ENCODE data around the gene ORM2. TPM values are rescaled to one million over a fixed set of nuclear protein-coding genes. Genes with fewer than 3 reads are reported as not detected.

Gene ORM2
- total RNA-seq, 2 donors from 2014 or later, result not detected

DNA sequence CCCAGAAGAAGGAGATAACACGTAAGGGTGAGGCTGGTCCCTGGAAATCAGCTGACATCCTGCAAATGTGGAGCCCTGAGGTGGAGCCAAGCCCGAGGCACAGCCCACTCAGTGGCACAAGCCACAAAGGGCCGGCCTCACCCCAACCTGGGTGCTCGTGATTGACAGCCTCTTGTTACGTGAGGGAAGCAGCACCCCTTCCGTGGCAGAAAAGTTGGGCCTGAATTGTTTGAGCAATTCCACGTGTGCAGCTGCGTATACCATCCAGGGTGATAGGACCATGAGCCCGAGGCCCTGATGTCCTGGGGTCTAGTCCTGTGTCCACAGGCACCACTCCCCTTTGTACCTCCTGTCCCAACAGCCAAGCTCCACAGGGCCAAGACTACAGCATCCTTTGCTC lies 4.8 kb downstream of the ORM2 start:
- intact Hi-C loops (cut with DNase I), result no loop called here
- DNase-seq (no peak), ATAC-seq (no peak)
- H3K4me1 ChIP-seq, result no peaks in the 10 kb centered on the region
- H3K27ac ChIP-seq, result no peak overlapping the region
- TF ChIP-seq, protein P1, sequence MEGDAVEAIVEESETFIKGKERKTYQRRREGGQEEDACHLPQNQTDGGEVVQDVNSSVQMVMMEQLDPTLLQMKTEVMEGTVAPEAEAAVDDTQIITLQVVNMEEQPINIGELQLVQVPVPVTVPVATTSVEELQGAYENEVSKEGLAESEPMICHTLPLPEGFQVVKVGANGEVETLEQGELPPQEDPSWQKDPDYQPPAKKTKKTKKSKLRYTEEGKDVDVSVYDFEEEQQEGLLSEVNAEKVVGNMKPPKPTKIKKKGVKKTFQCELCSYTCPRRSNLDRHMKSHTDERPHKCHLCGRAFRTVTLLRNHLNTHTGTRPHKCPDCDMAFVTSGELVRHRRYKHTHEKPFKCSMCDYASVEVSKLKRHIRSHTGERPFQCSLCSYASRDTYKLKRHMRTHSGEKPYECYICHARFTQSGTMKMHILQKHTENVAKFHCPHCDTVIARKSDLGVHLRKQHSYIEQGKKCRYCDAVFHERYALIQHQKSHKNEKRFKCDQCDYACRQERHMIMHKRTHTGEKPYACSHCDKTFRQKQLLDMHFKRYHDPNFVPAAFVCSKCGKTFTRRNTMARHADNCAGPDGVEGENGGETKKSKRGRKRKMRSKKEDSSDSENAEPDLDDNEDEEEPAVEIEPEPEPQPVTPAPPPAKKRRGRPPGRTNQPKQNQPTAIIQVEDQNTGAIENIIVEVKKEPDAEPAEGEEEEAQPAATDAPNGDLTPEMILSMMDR (IDR thresholded peaks at IDR 0.05), result no peak
- TF ChIP-seq POLR2A (IDR thresholded peaks at IDR 0.05), result no peak
- H3K9me3 ChIP-seq, result no peaks in the 10 kb centered on the region
- peaks cover 0 to 6% of the 10 kb centered on the region in 2 donors for H3K36me3 ChIP-seq (replicated peaks in 1 of 2; ENCODE audit: insufficient read depth in 1 of 2, low read depth in 2 of 2)
- no peaks in the 10 kb centered on the region for H3K27me3 ChIP-seq
- H3K4me3 ChIP-seq, result no peak overlapping the region
- WGBS, 2 donors, result 92 to 97% methylated on average over 8 to 9 of the region's 9 CpGs

DNA sequence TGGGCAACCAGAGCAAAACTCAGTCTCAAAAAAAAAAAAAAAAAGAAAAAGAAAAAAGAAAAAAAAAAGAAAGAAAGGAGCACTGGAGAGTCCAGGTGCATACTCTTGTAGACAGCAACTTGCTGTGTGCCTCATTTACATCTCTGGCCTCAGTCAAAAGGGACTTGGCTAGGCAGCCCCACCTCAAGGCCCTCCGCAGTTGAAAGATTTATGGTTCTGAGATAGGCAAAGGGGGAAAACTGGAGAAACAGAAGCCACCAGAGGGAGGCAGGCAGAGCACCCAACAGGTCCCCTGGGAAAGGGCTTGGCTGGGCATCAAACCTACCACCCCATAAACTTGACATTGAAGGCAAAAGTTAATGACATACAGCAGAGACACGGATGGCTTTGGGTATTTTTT lies 6.1 kb downstream of the ORM2 start:
- Histone ChIP-seq H3K27me3 (no peaks in the 10 kb centered on the region), H3K4me3 (no peak overlapping the region), H3K36me3 (replicated peaks in 1 of 2; ENCODE audit: insufficient read depth in 1 of 2, low read depth in 2 of 2) (peaks cover 0 to 9% of the 10 kb centered on the region in 2 donors), H3K9me3 (no peaks in the 10 kb centered on the region), H3K27ac (no peak overlapping the region), H3K4me1 (no peaks in the 10 kb centered on the region)
- intact Hi-C loops (cut with DNase I), result no loop called here
- ATAC-seq (no peak), DNase-seq (no peak)
- 54 to 66% methylated on average over 2 of the region's 2 CpGs for WGBS, 2 donors
- no peak for TF ChIP-seq POLR2A (IDR thresholded peaks at IDR 0.05)
- TF ChIP-seq, protein P1 (IDR thresholded peaks at IDR 0.05), result no peak

DNA sequence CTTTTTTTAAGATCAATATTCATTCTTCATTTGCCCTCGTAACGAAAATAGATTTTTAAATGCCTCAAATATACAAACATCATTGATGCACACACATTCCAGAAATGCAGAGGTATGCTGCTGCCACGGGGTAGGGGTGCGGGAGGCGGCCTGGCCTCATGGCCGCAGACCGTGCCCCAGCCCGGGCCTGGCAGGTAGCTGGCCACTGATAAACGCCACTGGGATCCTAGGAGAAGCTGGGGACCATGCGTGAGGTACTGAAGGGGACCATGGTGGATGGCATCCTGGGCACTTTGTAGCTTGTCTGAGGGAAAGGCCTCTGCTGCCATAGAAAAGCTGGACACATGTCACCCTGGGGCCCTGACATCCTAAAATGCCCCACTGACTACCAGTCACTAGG lies 6.5 kb downstream of the ORM2 start:
- peaks cover 0 to 9% of the 10 kb centered on the region in 2 donors for H3K36me3 ChIP-seq (replicated peaks in 1 of 2; ENCODE audit: insufficient read depth in 1 of 2, low read depth in 2 of 2)
- TF ChIP-seq POLR2A (IDR thresholded peaks at IDR 0.05), result no peak
- TF ChIP-seq, protein P1 (IDR thresholded peaks at IDR 0.05), result no peak
- no peaks in the 10 kb centered on the region for H3K27me3 ChIP-seq
- ATAC-seq, result no peak
- no peak overlapping the region for H3K4me3 ChIP-seq
- 68 to 81% methylated on average over 10 of the region's 10 CpGs for WGBS, 2 donors
- DNase-seq, result no peak
- H3K4me1 ChIP-seq, result no peaks in the 10 kb centered on the region
- H3K27ac ChIP-seq, result no peak overlapping the region
- no peaks in the 10 kb centered on the region for H3K9me3 ChIP-seq
- intact Hi-C loops (cut with DNase I), result no loop called here

DNA sequence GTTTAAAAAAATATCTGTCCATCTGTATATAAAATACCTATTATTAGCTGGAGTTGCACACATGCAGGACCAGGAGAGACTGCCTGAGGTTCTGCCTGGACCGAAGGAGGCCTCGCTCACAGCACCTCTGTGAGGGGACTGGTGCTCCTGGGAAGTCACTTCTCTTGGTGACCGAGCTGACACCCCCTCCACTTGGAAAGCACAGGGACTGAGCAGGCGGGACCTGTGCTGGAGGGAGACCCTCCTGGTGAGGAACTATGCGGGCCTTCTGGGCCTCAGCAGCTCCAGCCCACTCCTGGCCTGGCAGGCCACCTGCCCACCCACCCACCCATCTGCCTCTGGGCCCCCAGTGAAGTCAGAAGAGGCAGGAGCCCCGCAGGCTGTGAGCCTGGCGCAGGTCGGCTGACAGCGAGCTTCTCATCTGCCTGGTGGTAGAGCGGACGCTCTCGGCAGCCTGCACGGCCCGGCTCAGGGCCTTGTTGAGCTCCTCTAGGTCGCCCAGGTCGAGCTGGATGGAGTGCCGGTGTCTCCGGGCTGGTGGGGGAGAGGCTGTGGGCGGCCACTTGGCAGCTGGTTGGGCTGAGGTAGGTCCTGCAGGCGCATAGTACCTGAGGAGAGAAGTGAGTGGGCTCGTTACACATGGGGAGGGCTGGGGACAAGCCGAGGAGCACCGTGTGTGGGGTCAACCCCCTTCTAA lies 7.2 kb downstream of the ORM2 start:
- WGBS, 2 donors, result 89 to 96% methylated on average over 8 to 13 of the region's 23 CpGs
- intact Hi-C loops (cut with DNase I), result no loop called here
- TF ChIP-seq, protein P1 (IDR thresholded peaks at IDR 0.05), result no peak
- TF ChIP-seq POLR2A (IDR thresholded peaks at IDR 0.05), result no peak
- Histone ChIP-seq H3K27ac (no peak overlapping the region), H3K4me1 (no peaks in the 10 kb centered on the region), H3K27me3 (no peaks in the 10 kb centered on the region), H3K4me3 (no peak overlapping the region), H3K36me3 (replicated peaks in 1 of 2; ENCODE audit: insufficient read depth in 1 of 2, low read depth in 2 of 2) (peaks cover 0 to 9% of the 10 kb centered on the region in 2 donors), H3K9me3 (no peaks in the 10 kb centered on the region)
- DNase-seq, result no peak
- ATAC-seq, result no peak

DNA sequence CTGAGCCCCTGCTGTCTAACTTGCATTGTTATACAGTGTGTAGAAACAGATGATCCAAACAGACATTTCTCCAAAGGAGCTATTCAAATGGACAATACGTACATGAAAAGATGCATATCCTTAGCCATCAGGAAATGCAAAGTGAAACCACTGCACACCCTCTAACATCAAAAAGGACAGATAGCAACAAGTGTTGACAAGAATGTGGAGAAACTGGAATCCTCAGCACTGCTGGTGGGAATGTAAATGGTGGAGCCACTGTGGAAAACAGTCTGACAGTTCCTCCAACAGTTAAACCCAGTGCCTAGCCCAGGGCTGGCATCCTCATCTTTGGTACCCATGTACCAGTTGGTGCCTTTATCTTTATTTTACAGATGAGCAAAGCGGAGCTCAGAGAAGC lies 8.5 kb downstream of the ORM2 start:
- no peak overlapping the region for H3K4me3 ChIP-seq
- H3K4me1 ChIP-seq, result no peaks in the 10 kb centered on the region
- ATAC-seq (no peak), DNase-seq (no peak)
- TF ChIP-seq POLR2A (IDR thresholded peaks at IDR 0.05), result no peak
- TF ChIP-seq, protein P1 (IDR thresholded peaks at IDR 0.05), result no peak
- H3K9me3 ChIP-seq, result no peaks in the 10 kb centered on the region
- no peak overlapping the region for H3K27ac ChIP-seq
- intact Hi-C loops (cut with DNase I), result no loop called here
- H3K27me3 ChIP-seq, result no peaks in the 10 kb centered on the region
- 93 to 97% methylated on average over 2 of the region's 2 CpGs for WGBS, 2 donors
- peaks cover 0 to 9% of the 10 kb centered on the region in 2 donors for H3K36me3 ChIP-seq (replicated peaks in 1 of 2; ENCODE audit: insufficient read depth in 1 of 2, low read depth in 2 of 2)
